Trophoblast cell (in vitro differentiated cells and primary cell): Measurements from ENCODE around the gene CD40LG.

Experiments used
- DNase-seq, 2 donors: peaks; one replicate each; pipeline ENCODE4 v3.0.0-alpha.2; 2016
- H2AFZ ChIP-seq: 2 replicates; pipeline ENCODE4 v1.6.1; 2013; ENCODE audit warnings: low read length, moderate library complexity, mild to moderate bottlenecking; ENCODE audit not compliant: insufficient read depth, poor library complexity
- H2AK5ac ChIP-seq: 2 replicates; pipeline ENCODE4 v1.6.1; 2013; ENCODE audit warnings: mild to moderate bottlenecking, low read length
- H2BK120ac ChIP-seq: 2 replicates; pipeline ENCODE4 v1.6.1; 2013; ENCODE audit warnings: low read length, mild to moderate bottlenecking, moderate library complexity; ENCODE audit not compliant: insufficient read depth, poor library complexity
- H2BK12ac ChIP-seq: 2 replicates; pipeline ENCODE4 v1.6.1; 2013; ENCODE audit warnings: mild to moderate bottlenecking, low read length, moderate library complexity
- H2BK5ac ChIP-seq: 2 replicates; pipeline ENCODE4 v1.6.1; 2013; ENCODE audit warnings: low read length, low read depth, moderate library complexity, mild to moderate bottlenecking; ENCODE audit not compliant: poor library complexity
- H3K14ac ChIP-seq: 2 replicates; pipeline ENCODE4 v1.6.1; 2013; ENCODE audit warnings: mild to moderate bottlenecking, low read length
- H3K18ac ChIP-seq: 2 replicates; pipeline ENCODE4 v1.6.1; 2013; ENCODE audit warnings: mild to moderate bottlenecking, low read length
- H3K23ac ChIP-seq: 2 replicates; pipeline ENCODE4 v1.6.1; 2013; ENCODE audit warnings: low read length
- H3K27ac ChIP-seq: 2 replicates; pipeline ENCODE4 v1.5.1; 2013; ENCODE audit warnings: low read depth, mild to moderate bottlenecking, inconsistent platforms, low read length, moderate library complexity
- H3K27me3 ChIP-seq: 2 replicates; pipeline ENCODE4 v1.6.1; 2013; ENCODE audit warnings: inconsistent platforms, mild to moderate bottlenecking, low read length, moderate library complexity; ENCODE audit not compliant: insufficient read depth
- H3K36me3 ChIP-seq, 2 experiments: 1 replicate in 1 of 2; 2 replicates in 1 of 2; pipeline ENCODE4 v1.6.1; 2013; ENCODE audit warnings: low read length in 2 of 2, mild to moderate bottlenecking in 2 of 2, moderate library complexity in 1 of 2; ENCODE audit not compliant: insufficient read depth in 2 of 2, control insufficient read depth in 1 of 2
- H3K4ac ChIP-seq: 2 replicates; pipeline ENCODE4 v1.6.1; 2013; ENCODE audit warnings: low read depth, mild to moderate bottlenecking, low read length, moderate library complexity
- H3K4me1 ChIP-seq, 2 experiments: 1 replicate in 1 of 2; 2 replicates in 1 of 2; pipeline ENCODE4 v1.6.1; 2013; ENCODE audit warnings: low read length in 2 of 2, mild to moderate bottlenecking in 2 of 2, moderate library complexity in 1 of 2; ENCODE audit not compliant: insufficient read depth in 2 of 2, control insufficient read depth in 1 of 2
- H3K4me2 ChIP-seq: 2 replicates; pipeline ENCODE4 v1.6.1; 2013; ENCODE audit warnings: inconsistent platforms, mild to moderate bottlenecking, low read length, moderate library complexity
- H3K4me3 ChIP-seq: 2 replicates; pipeline ENCODE4 v1.5.1; 2013; ENCODE audit warnings: mild to moderate bottlenecking, low read depth, low read length, inconsistent platforms
- H3K79me1 ChIP-seq: one replicate; pipeline ENCODE4 v1.6.1; 2013; ENCODE audit warnings: low read length
- H3K79me2 ChIP-seq: 2 replicates; pipeline ENCODE4 v1.6.1; 2013; ENCODE audit warnings: low read length, mild to moderate bottlenecking; ENCODE audit not compliant: control insufficient read depth, insufficient read depth, poor library complexity
- H3K9ac ChIP-seq: 2 replicates; pipeline ENCODE4 v1.6.1; 2013; ENCODE audit warnings: mild to moderate bottlenecking, low read length
- H3K9me3 ChIP-seq: 2 replicates; pipeline ENCODE4 v1.6.1; 2013; ENCODE audit warnings: low read depth, mild to moderate bottlenecking, control low read depth, inconsistent platforms, low read length; ENCODE audit not compliant: insufficient read depth
- H4K12ac ChIP-seq: 2 replicates; pipeline ENCODE4 v1.6.1; 2013; ENCODE audit warnings: low read depth, mild to moderate bottlenecking, low read length, moderate library complexity
- H4K8ac ChIP-seq: 2 replicates; pipeline ENCODE4 v1.6.1; 2013; ENCODE audit warnings: low read depth, mild to moderate bottlenecking, low read length, moderate library complexity
- H4K91ac ChIP-seq: one replicate; pipeline ENCODE4 v1.6.1; 2013; ENCODE audit warnings: low read depth, mild to moderate bottlenecking, low read length, moderate library complexity
- WGBS: extraction: QIAGEN DNeasy Blood & Tissue Kit; methylation state at CpG from one replicate; pipeline ENCODE4 v1.1.7; 2013; ENCODE audit warnings: missing lambda C conversion rate; ENCODE audit not compliant: insufficient read length, insufficient coverage; ENCODE audit errors: extremely low coverage; 5-methylcytosine and 5-hydroxymethylcytosine counted together

Gene CD40LG

GRCh38 chrX:136635235-136635634 is 12.7 kb upstream of the CD40LG start:
- H3K9me3 ChIP-seq, result no peaks in the 10 kb centered on the region
- no peak overlapping the region for H3K23ac ChIP-seq
- no peaks in the 10 kb centered on the region for H3K36me3 ChIP-seq
- no peak overlapping the region for H3K4me2 ChIP-seq
- no CpG with 5 or more reads among the region's 6 CpGs for WGBS
- no peak overlapping the region for H4K91ac ChIP-seq
- no peaks in the 10 kb centered on the region for H3K79me1 ChIP-seq
- H3K4ac ChIP-seq, result no peak overlapping the region
- H3K18ac ChIP-seq, result no peak overlapping the region
- H3K27me3 ChIP-seq, result no peaks in the 10 kb centered on the region
- DNase-seq, result no peak
- no peak overlapping the region for H2BK120ac ChIP-seq
- H4K12ac ChIP-seq, result no peak overlapping the region
- no peak overlapping the region for H3K4me3 ChIP-seq
- no peak overlapping the region for H3K14ac ChIP-seq
- H3K4me1 ChIP-seq, result no peaks in the 10 kb centered on the region
- no peak overlapping the region for H3K27ac ChIP-seq
- H3K79me2 ChIP-seq, result no peaks in the 10 kb centered on the region
- H2AFZ ChIP-seq, result no peak overlapping the region
- H2AK5ac ChIP-seq, result no peak overlapping the region
- no peak overlapping the region for H4K8ac ChIP-seq
- H2BK5ac ChIP-seq, result no peak overlapping the region
- no peak overlapping the region for H2BK12ac ChIP-seq
- no peak overlapping the region for H3K9ac ChIP-seq

GRCh38 chrX:136636121-136636520 is 11.8 kb upstream of the CD40LG start:
- Histone ChIP-seq H3K4me3 (no peak overlapping the region), H3K4me2 (no peak overlapping the region), H2BK12ac (no peak overlapping the region), H3K27me3 (no peaks in the 10 kb centered on the region), H3K23ac (no peak overlapping the region), H3K18ac (no peak overlapping the region), H4K12ac (no peak overlapping the region), H3K9me3 (no peaks in the 10 kb centered on the region), H2BK120ac (no peak overlapping the region), H3K79me2 (no peaks in the 10 kb centered on the region), H3K79me1 (no peaks in the 10 kb centered on the region), H3K9ac (no peak overlapping the region), H3K27ac (no peak overlapping the region), H3K4ac (no peak overlapping the region), H3K4me1 (no peaks in the 10 kb centered on the region), H2AK5ac (no peak overlapping the region), H2BK5ac (no peak overlapping the region), H4K8ac (no peak overlapping the region), H4K91ac (no peak overlapping the region), H3K36me3 (no peaks in the 10 kb centered on the region), H3K14ac (no peak overlapping the region), H2AFZ (no peak overlapping the region)
- WGBS, result no CpG with 5 or more reads among the region's 3 CpGs
- DNase-seq, result no peak

- H3K9ac ChIP-seq, result no peak overlapping the region
- no peaks in the 10 kb centered on the region for H3K79me2 ChIP-seq
- H3K4me1 ChIP-seq, result no peaks in the 10 kb centered on the region
- H3K4me2 ChIP-seq, result no peak overlapping the region
- DNase-seq, result no peak
- H3K79me1 ChIP-seq, result no peaks in the 10 kb centered on the region
- no peak overlapping the region for H3K4me3 ChIP-seq
- H4K91ac ChIP-seq, result no peak overlapping the region
- H3K27ac ChIP-seq, result no peak overlapping the region
- H2AK5ac ChIP-seq, result no peak overlapping the region
- no peak overlapping the region for H4K12ac ChIP-seq
- H3K4ac ChIP-seq, result no peak overlapping the region
- no peak overlapping the region for H2BK120ac ChIP-seq
- H3K9me3 ChIP-seq, result no peaks in the 10 kb centered on the region
- H4K8ac ChIP-seq, result no peak overlapping the region
- H3K18ac ChIP-seq, result no peak overlapping the region
- H3K36me3 ChIP-seq, result no peaks in the 10 kb centered on the region
- no peaks in the 10 kb centered on the region for H3K27me3 ChIP-seq
- no peak overlapping the region for H2BK12ac ChIP-seq
- H3K23ac ChIP-seq, result no peak overlapping the region
- H2BK5ac ChIP-seq, result no peak overlapping the region
- H2AFZ ChIP-seq, result no peak overlapping the region
- no peak overlapping the region for H3K14ac ChIP-seq
- no CpG with 5 or more reads among the region's 8 CpGs for WGBS
Observed at GRCh38 chrX:136639506-136640176, 8.3 kb upstream of the CD40LG start.

GRCh38 chrX:136643243-136643642 is 4.7 kb upstream of the CD40LG start:
- Histone ChIP-seq H3K4me3 (no peak overlapping the region), H2BK12ac (no peak overlapping the region), H3K9me3 (no peaks in the 10 kb centered on the region), H2AFZ (no peak overlapping the region), H3K36me3 (no peaks in the 10 kb centered on the region), H4K91ac (no peak overlapping the region), H3K4ac (no peak overlapping the region), H3K4me2 (no peak overlapping the region), H3K18ac (no peak overlapping the region), H3K27me3 (no peaks in the 10 kb centered on the region), H3K79me2 (no peaks in the 10 kb centered on the region), H3K14ac (no peak overlapping the region), H4K12ac (no peak overlapping the region), H2BK5ac (no peak overlapping the region), H3K23ac (no peak overlapping the region), H2AK5ac (no peak overlapping the region), H3K27ac (no peak overlapping the region), H2BK120ac (no peak overlapping the region), H3K9ac (no peak overlapping the region), H3K4me1 (no peaks in the 10 kb centered on the region), H4K8ac (no peak overlapping the region), H3K79me1 (no peaks in the 10 kb centered on the region)
- WGBS, result no CpG with 5 or more reads among the region's 1 CpG
- no peak for DNase-seq
